LNCaP clone FGC (cell line): ENCODE measurements around the gene MBOAT2.
"Not testable (repeated sequence)": the region's sequence is repeated elsewhere in the genome, so short reads cannot be mapped to it uniquely, and the experiment has no call there.

Source experiments
- DNase-seq: peaks from one replicate; pipeline ENCODE4 v3.0.0-alpha.2; 2011; ENCODE audit warnings: low read depth
- H3K4me3 ChIP-seq: 2 replicates; pipeline ENCODE4 v1.5.1; 2011; ENCODE audit warnings: mild to moderate bottlenecking, low read depth, low read length, control low read depth
- CTCF ChIP-seq: IDR thresholded peaks from 2 replicates; pipeline ENCODE4 v1.5.1; 2012; ENCODE audit warnings: mild to moderate bottlenecking; ENCODE audit not compliant: control insufficient read depth, insufficient read depth; ENCODE audit errors: extremely low read depth

Gene MBOAT2

GRCh38 chr2:8895087-8895912 lies 108.2 kb downstream of the MBOAT2 start:
- DNase-seq, H3K4me3 ChIP-seq: not testable (repeated sequence)

GRCh38 chr2:8893978-8894820 lies 109.3 kb downstream of the MBOAT2 start:
- H3K4me3 ChIP-seq: no peak overlapping the region
- no peak for DNase-seq
- TF ChIP-seq CTCF: no peak

- H3K4me3 ChIP-seq: no peak overlapping the region
- DNase-seq: no peak
- TF ChIP-seq CTCF: no peak
Observed at GRCh38 chr2:8893474-8893873, 110.0 kb downstream of the MBOAT2 start.

- no peak for DNase-seq
- TF ChIP-seq CTCF: no peak
- no peak overlapping the region for H3K4me3 ChIP-seq
Observed at GRCh38 chr2:8892111-8892510, 111.4 kb downstream of the MBOAT2 start.

GRCh38 chr2:8889978-8890377 lies 113.5 kb downstream of the MBOAT2 start:
- DNase-seq: no peak
- no peak overlapping the region for H3K4me3 ChIP-seq
- TF ChIP-seq CTCF: no peak

- TF ChIP-seq CTCF: no peak
- DNase-seq: no peak
- no peak overlapping the region for H3K4me3 ChIP-seq
Observed at GRCh38 chr2:8888963-8889362, 114.5 kb downstream of the MBOAT2 start.

GRCh38 chr2:8886876-8887275 lies 116.6 kb downstream of the MBOAT2 start:
- DNase-seq: no peak
- H3K4me3 ChIP-seq: no peak overlapping the region
- TF ChIP-seq CTCF: no peak
